ENCODE measurements around the gene TRPM5.
A peak's percentile ranks its signal among the peaks of the same experiment; 100 is the strongest.

TRPM5 gene

GRCh38 chr11:2474059-2474901 lies 30.0 kb upstream of the TRPM5 start:
- Mint-ChIP-seq H3K4me1 (peaks cover 39% of the 10 kb centered on the region), H3K27me3 (no peaks in the 10 kb centered on the region), H3K27ac (no peak overlapping the region), H3K4me3 (no peak overlapping the region), H3K9me3 (peaks cover 12% of the 10 kb centered on the region), H3K36me3 (peaks cover 43% of the 10 kb centered on the region)
- ATAC-seq = no peak

- ATAC-seq = no peak
- H3K27ac Mint-ChIP-seq = no peak overlapping the region
- H3K4me1 Mint-ChIP-seq = peaks cover 45% of the 10 kb centered on the region
- no peaks in the 10 kb centered on the region for H3K27me3 Mint-ChIP-seq
- peaks cover 35% of the 10 kb centered on the region for H3K36me3 Mint-ChIP-seq
- H3K9me3 Mint-ChIP-seq = peaks cover 5% of the 10 kb centered on the region
- no peak overlapping the region for H3K4me3 Mint-ChIP-seq
Measured at GRCh38 chr11:2473361-2474058, 29.2 kb upstream of the TRPM5 start.

- Mint-ChIP-seq H3K4me3 (no peak overlapping the region), H3K36me3 (peaks cover 26% of the 10 kb centered on the region), H3K27me3 (no peaks in the 10 kb centered on the region), H3K4me1 (peaks cover 47% of the 10 kb centered on the region), H3K9me3 (no peaks in the 10 kb centered on the region), H3K27ac (no peak overlapping the region)
- no peak for ATAC-seq
Measured at GRCh38 chr11:2472428-2473186, 28.3 kb upstream of the TRPM5 start.

GRCh38 chr11:2471804-2472096 lies 27.4 kb upstream of the TRPM5 start:
- Mint-ChIP-seq H3K4me1 (peaks cover 56% of the 10 kb centered on the region), H3K4me3 (no peak overlapping the region), H3K27me3 (no peaks in the 10 kb centered on the region), H3K27ac (no peak overlapping the region), H3K36me3 (peaks cover 18% of the 10 kb centered on the region), H3K9me3 (no peaks in the 10 kb centered on the region)
- no peak for ATAC-seq

GRCh38 chr11:2471048-2471803 lies 26.9 kb upstream of the TRPM5 start:
- no peak overlapping the region for H3K4me3 Mint-ChIP-seq
- no peaks in the 10 kb centered on the region for H3K27me3 Mint-ChIP-seq
- no peak overlapping the region for H3K27ac Mint-ChIP-seq
- no peak for ATAC-seq
- no peaks in the 10 kb centered on the region for H3K9me3 Mint-ChIP-seq
- H3K36me3 Mint-ChIP-seq = peaks cover 16% of the 10 kb centered on the region
- peaks cover 61% of the 10 kb centered on the region for H3K4me1 Mint-ChIP-seq

GRCh38 chr11:2470495-2470894 lies 26.2 kb upstream of the TRPM5 start:
- H3K27ac Mint-ChIP-seq = no peak overlapping the region
- no peak for ATAC-seq
- no peaks in the 10 kb centered on the region for H3K27me3 Mint-ChIP-seq
- H3K9me3 Mint-ChIP-seq = no peaks in the 10 kb centered on the region
- H3K36me3 Mint-ChIP-seq = peaks cover 12% of the 10 kb centered on the region
- H3K4me3 Mint-ChIP-seq = no peak overlapping the region
- H3K4me1 Mint-ChIP-seq = peaks cover 65% of the 10 kb centered on the region

- Mint-ChIP-seq H3K4me3 (no peak overlapping the region), H3K4me1 (peaks cover 72% of the 10 kb centered on the region), H3K27me3 (no peaks in the 10 kb centered on the region), H3K27ac (no peak overlapping the region), H3K9me3 (no peaks in the 10 kb centered on the region), H3K36me3 (no peaks in the 10 kb centered on the region)
- no peak for ATAC-seq
Measured at GRCh38 chr11:2468363-2469235, 24.3 kb upstream of the TRPM5 start.

- no peaks in the 10 kb centered on the region for H3K27me3 Mint-ChIP-seq
- peaks cover 76% of the 10 kb centered on the region for H3K4me1 Mint-ChIP-seq
- H3K27ac Mint-ChIP-seq = peak overlapping the region; percentile 79
- H3K9me3 Mint-ChIP-seq = no peaks in the 10 kb centered on the region
- no peak for ATAC-seq
- no peaks in the 10 kb centered on the region for H3K36me3 Mint-ChIP-seq
- H3K4me3 Mint-ChIP-seq = no peak overlapping the region
Measured at GRCh38 chr11:2467695-2468055, 23.4 kb upstream of the TRPM5 start.

- Mint-ChIP-seq H3K27ac (peak overlapping the region; percentile 79), H3K4me3 (peak overlapping the region; percentile 23), H3K36me3 (no peaks in the 10 kb centered on the region), H3K27me3 (no peaks in the 10 kb centered on the region), H3K4me1 (peaks cover 77% of the 10 kb centered on the region), H3K9me3 (no peaks in the 10 kb centered on the region)
- peak; percentile 86 for ATAC-seq
Measured at GRCh38 chr11:2466869-2467694, 22.8 kb upstream of the TRPM5 start.

- H3K4me1 Mint-ChIP-seq = peaks cover 77% of the 10 kb centered on the region
- ATAC-seq = no peak
- peak overlapping the region; percentile 79 for H3K27ac Mint-ChIP-seq
- no peaks in the 10 kb centered on the region for H3K9me3 Mint-ChIP-seq
- H3K27me3 Mint-ChIP-seq = no peaks in the 10 kb centered on the region
- no peaks in the 10 kb centered on the region for H3K36me3 Mint-ChIP-seq
- H3K4me3 Mint-ChIP-seq = peak overlapping the region; percentile 23
Measured at GRCh38 chr11:2466069-2466801, 21.9 kb upstream of the TRPM5 start.

GRCh38 chr11:2465202-2466068 lies 21.1 kb upstream of the TRPM5 start:
- Mint-ChIP-seq H3K27ac (peak overlapping the region; percentile 79), H3K4me1 (peaks cover 85% of the 10 kb centered on the region), H3K36me3 (no peaks in the 10 kb centered on the region), H3K27me3 (no peaks in the 10 kb centered on the region), H3K9me3 (no peaks in the 10 kb centered on the region), H3K4me3 (no peak overlapping the region)
- no peak for ATAC-seq

- H3K27ac Mint-ChIP-seq = no peak overlapping the region
- H3K27me3 Mint-ChIP-seq = no peaks in the 10 kb centered on the region
- peaks cover 91% of the 10 kb centered on the region for H3K4me1 Mint-ChIP-seq
- no peaks in the 10 kb centered on the region for H3K9me3 Mint-ChIP-seq
- H3K36me3 Mint-ChIP-seq = no peaks in the 10 kb centered on the region
- no peak overlapping the region for H3K4me3 Mint-ChIP-seq
- no peak for ATAC-seq
Measured at GRCh38 chr11:2464451-2465165, 20.3 kb upstream of the TRPM5 start.

Data from stimulated activated memory B cell treated with anti-CD40 and anti-IgM and Interleukin-4, amounts not matched to agents 10 μg/mL and 1 μg/mL and 100 μg/mL, for 72 hours (primary cell).